Stimulated activated CD8-positive, alpha-beta memory T cell treated with anti-CD3 and anti-CD28 coated beads, Interleukin-4, amount 100 ng/mL, for 24 hours (primary cell): Measurements from ENCODE around the gene WWOX.
A peak's percentile ranks its signal among the peaks of the same experiment; 100 is the strongest.
"Not testable (repeated sequence)": the region's sequence is repeated elsewhere in the genome, so short reads cannot be mapped to it uniquely, and the experiment has no call there.

Experiments used
- DNase-seq: peaks from one replicate; pipeline ENCODE4 v3.0.0-alpha.2; 2020; ENCODE audit warnings: low read depth

Gene WWOX

DNA sequence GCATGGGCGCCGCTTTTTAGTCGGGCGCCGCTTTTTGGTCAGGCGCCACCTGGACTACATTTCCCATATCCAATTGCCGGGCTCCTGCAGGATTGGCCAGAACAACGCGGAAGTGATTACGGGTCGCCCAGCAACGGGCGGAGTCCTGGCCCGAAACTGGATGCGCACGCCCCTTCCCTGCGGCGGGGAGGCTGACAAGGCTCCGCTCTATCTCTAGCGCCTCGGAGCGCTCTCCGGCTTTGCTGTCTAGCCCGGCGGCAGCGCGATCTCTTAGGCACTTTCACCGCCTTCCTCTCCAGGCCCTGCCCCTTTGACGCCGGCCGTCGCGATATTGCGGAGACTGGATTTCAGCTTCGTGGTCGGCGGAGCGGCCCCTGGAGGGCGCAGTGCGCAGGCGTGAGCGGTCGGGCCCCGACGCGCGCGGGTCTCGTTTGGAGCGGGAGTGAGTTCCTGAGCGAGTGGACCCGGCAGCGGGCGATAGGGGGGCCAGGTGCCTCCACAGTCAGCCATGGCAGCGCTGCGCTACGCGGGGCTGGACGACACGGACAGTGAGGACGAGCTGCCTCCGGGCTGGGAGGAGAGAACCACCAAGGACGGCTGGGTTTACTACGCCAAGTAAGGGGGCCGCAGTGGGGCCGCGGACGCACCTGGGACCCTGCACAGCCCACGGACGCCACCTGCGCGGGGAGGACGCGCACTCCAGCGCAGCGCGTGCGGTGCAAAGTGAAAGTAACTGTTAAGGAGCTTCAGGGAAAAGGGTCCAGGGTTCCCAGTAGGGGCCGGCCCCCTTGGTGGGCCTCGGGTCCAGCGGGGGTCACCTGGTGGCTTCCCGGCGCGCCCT is at the start of gene WWOX:
TSS of gene WWOX (plus strand) at position 384 of the 841 bp plus-strand sequence.
- peak; percentile 93 for DNase-seq

DNA sequence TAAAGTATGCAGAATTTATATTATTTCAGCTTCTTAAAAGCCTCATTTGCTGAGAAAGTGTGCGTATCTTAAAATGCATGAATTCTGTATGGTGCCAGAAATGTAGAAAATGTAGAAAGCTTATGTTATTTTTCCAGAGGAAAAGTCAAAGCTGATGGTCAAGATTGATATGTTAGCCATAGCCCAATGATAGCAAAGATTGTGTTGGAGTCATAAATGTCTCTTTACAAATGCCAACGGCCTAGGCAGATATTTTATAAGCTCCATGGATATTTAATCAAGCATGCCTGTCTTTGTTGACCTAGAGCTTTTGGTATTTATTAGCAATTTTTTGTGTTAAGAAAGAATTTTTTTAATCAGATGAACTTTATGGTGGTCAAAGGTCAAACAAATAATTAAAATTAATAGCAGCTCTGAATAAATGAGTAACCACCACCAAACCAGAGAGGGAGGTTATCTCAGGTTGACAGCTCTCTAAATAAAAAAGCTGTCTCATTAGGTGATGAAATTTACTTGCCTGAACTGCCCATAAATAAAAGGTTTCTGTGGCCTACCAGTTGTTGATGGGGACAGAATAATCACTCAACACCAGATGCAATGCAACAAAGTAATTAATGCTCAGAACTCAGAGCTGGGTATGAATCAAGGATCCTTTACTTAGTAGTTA is 48.6 kb upstream of the WWOX start:
- DNase-seq: no peak

DNA sequence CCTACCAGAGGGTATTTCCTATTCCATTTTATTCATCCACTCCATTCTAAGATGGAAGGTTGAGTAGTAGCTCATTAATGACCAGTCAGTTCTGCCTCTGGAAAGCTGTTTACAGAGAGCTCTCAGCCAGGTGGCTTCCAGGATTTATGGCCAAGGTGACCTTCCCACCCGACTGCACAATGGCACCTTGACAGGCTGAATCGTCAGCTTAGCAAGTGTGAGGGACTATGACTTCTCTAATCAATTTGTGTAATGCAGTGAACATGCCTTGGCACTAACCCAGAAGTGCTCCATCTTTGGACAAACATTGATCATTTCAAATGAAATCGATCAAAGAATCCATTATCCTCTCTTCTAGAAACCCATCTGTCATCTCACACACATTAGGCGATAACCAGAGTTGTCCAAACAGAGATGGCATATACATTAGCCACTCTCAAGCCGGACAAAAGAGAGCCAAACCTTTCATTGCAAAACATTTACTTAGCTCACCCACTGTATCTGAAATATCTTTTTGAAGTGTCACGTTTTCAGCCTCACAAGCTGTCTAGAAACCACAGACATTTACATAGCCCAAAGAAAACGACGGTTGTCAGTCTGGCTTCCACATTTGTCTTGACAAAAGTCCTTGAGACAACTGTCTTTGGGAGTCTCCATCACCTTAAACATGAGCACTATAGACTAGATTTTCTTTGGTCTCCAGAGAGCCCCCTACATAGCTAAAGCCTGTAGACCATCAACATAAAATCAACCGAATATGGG is 41.5 kb upstream of the WWOX start:
- no peak for DNase-seq

- not testable (repeated sequence) for DNase-seq
These were observed 39.6 kb upstream of the WWOX start for GRCh38 chr16:78059806-78060205.

- DNase-seq: no peak
These were observed 39.2 kb upstream of the WWOX start for GRCh38 chr16:78060295-78060694.

DNA sequence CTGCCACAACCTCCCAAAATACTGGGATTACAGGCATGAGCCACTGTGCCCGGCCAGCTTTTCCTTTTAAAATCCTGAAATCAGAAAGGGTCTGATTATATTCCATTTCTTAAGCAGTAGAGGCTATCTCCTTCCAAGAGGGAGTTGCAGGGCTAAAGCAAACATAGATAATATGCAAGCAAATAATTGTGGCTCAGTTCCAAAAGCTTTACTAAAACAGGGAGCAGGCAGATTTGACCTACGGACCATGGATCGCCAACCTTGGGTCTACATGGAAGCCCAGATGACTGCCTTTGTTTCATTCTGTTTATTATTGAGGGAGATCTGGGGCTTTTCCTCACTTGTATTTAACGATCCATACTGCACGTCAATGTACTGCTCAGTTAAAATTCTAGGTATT is 38.6 kb upstream of the WWOX start:
- no peak for DNase-seq

GRCh38 chr16:78065319-78065718 is 34.1 kb upstream of the WWOX start:
- DNase-seq: no peak

DNA sequence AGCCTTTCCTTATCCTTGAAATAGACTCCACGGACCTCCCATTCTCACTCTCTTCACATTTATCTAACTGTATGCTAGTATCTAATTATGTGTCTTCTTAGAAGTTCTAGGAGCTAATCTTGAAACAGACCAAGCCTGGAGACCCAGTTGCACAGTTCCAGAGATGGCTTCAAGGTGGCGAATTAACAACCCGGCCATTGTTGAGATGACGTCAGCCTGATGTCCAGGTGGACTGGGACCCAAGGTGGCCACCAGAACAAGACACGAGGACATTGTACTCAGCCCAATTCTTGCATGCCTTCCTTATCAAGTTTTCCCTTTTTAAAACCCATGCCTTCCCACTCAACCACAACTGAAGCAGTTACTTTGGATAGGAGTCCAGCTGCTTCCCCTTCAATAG is 29.5 kb upstream of the WWOX start:
- DNase-seq: no peak

- no peak for DNase-seq
These were observed 27.2 kb upstream of the WWOX start for GRCh38 chr16:78072275-78072674.

DNA sequence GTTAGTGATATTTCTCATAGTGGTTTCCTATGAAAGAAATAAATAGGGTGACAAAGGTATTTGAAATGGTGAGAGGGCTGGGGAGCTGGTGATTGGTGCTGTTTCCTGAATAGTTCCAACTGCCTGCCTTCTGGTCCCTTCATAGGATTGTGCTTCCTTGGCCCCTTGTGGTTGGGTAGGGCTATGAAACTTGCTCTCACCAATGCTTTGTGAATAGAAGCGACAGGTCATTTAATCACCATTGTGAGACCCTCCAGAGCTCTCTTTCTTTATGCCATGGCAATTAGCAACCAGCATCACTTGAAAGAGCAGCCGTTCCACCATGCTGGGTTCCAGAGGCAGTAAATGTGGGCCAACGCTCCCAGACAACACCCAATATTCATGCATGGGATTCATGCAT is 23.7 kb upstream of the WWOX start:
- DNase-seq: no peak

DNA sequence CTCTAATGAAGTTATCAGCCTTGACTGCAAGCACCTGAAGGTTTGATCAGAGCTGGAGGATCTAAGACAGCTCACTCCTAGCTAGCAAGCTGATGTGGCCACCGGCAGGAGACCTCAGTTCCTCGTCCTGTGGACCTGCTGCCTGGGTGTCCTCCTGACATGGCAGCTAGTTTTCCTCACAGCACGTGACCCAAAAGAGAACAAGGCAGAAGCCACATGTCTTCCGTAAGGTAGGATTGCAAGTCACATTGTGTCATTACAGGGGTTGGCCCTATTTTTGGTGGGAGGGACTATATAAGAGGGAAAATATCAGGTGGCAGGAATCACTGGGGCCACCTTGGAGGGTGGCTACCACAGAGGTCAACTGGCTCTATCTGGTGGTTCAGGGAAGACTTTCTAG is 18.1 kb upstream of the WWOX start:
- DNase-seq: no peak

GRCh38 chr16:78091419-78091818 is 8.0 kb upstream of the WWOX start:
- DNase-seq: no peak

GRCh38 chr16:78092758-78093157 is 6.7 kb upstream of the WWOX start:
- DNase-seq: no peak

GRCh38 chr16:78094166-78094565 is 5.3 kb upstream of the WWOX start:
- no peak for DNase-seq

- DNase-seq: no peak
These were observed 4.5 kb upstream of the WWOX start for GRCh38 chr16:78094998-78095397.

DNA sequence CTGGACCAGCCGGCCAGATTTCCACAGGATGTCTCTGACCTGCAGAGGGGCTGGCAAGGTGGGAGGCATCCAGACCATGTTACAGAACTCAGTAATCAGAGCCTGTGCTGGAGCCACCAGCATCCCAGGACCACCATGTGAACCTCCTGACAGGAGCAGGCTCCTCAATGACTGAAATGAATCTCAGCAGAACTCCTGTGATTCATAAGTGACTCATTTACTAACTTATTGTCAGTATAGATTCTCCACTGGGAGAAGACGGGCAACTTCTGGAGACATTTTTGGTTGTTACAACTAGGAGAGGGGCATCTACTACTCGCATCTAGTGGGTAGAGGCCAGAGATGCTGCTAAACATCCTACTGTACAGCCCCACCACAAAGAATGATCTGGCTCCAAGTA is 3.1 kb upstream of the WWOX start:
- DNase-seq: no peak

DNA sequence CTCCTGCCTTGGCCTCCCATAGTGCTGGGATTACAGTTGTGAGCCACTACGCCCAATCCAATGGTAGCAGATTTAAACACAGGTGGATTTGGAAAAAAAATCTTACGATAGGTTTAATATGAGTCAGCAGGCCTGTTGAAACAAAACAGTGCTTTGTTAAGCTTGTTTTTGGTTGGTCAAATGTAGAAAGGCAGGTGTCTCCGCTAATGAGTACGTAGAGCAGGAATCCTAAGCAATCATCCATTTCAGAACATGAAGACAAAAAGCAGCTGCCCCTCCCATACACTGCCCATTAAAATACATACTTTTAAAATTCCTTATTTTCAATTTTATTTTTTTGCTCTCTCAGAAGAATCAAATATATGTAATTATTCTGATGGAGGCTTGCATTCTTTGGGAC is 1.9 kb upstream of the WWOX start:
- no peak for DNase-seq

DNA sequence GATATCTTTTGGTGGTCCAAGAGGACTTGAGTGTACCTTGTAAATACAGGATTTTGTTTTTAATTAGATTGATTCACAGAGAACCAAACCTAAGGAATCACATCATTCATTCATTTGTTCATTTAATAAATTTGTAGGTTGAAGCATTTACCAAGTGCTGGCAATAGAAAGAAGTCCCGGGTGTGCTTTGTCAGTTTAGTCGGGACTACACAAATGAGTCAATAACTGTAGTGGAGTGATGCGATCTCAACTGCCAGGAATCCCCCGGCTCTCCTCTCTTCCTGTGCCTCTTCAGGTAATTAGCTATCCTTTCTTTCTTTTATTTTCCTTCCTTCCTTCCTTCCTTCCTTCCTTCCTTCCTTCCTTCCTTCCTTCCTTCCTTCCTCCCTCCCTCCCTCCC is 1.4 kb upstream of the WWOX start:
- DNase-seq: no peak

DNA sequence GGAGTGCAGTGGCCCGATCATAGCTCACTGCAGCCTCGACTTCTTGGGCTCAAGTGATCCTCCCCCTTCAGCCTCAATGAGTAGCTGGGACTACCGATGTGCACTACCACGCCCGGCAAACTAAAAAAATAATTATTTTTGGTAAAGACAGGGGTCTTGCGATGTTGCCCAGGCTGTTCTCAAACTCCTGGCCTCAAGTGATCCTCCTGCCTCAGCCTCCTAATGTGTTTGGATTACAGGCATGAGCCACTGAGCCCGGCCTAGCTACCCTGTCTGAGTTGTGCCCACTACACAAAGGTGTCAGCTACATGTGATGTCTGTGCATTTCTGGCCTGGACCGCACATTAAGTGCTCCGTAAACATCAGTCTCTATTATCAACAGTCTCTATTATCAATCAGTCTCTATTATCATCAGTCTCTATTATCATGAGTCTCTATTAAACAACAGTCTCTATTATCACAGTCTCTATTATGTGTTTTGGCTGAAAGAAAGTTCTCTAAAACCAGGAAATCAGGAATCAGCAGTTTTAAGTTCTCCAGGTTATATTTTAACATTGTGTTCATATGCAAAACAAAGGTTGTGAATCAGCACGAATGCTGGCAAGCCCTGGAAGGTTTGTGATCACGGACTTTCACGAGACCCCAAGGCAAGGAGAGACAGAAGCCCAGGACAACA is 721 bp upstream of the WWOX start:
- DNase-seq: no peak

DNA sequence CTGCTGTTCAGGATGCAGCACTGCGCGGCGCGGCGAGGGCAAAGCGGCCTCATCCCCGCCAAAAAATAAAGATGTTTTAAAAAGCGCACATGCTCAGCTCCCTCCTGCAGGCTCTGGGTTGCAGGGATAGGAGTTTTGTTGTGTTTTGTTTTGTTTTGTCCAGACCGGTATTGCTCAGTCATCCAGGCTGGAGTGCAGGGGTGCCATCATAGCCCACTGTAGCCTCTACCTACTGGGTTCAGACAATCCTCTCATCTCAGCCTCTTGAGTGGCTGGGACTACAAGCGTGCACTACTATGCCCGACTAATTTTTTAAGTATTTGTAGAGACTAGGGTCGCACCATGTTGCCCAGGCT is 636 bp downstream of the WWOX start:
- no peak for DNase-seq

DNA sequence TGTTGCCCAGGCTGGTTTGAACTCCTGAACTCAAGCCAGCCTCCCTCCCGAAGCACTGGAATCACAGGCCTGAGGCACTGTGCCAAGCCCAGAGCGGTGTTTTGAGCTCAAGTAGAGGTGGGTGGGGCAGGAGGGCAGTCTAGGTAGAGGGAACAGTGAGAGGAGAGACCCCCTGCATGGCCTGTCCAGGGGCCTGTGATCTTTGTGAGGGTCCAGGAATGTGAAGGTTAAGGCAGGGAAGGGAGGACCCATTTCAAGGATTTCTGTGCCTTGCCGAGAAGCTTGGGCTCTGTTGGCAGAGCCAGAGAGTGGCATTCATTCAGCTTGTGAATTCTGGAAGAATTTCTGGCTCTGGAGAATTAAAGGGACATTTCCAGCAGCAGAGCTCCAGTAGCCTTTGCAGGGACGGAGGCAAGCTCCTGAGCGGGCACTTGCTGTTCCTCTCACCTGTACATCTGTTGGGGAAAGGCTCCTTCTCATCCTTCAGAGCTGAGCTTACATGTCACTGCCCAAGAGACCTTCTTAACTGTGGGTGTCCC is 2.7 kb downstream of the WWOX start:
- no peak for DNase-seq

DNA sequence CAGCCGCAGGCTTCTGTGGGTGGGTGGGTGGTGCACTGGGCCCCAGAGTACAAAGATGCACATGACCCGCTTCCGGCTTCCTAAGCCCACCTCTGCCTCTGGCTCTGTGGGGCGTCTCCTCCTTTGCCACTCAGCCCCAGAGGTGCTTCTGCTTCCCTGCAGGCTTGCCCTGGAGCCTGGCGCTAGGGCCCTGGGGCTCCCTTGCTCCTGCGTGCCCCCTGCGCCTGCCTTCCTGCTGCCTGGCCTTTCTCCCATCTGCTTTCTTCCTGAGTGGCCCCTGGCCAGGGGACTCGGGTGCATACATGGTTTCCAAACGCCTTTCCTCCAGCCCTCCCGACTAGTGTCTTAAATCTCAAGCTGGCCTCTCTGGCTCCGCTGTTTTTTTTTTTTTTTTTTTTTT is 3.4 kb downstream of the WWOX start:
- no peak for DNase-seq
